ENCODE measurements around the gene PDHX. TPM values are rescaled to one million over a fixed set of nuclear protein-coding genes. Genes with fewer than 3 reads are reported as not detected.
"Not testable (repeated sequence)": the region's sequence is repeated elsewhere in the genome, so short reads cannot be mapped to it uniquely, and the experiment has no call there.

PDHX gene
- 46.1 TPM for total RNA-seq

- peak; percentile 86 to 91 for DNase-seq (ENCODE audit: low spot score in 2 of 2)
- no peak for FAIRE-seq
These were observed at the start of gene PDHX, which contains the start of gene APIP for GRCh38 chr11:34916015-34916842. TSS of gene PDHX (plus strand) at chr11:34916618. CDS start at chr11:34916656, 38 bp downstream. TSS of gene APIP (minus strand) at chr11:34916379. CDS start at chr11:34916284, 95 bp downstream.

DNA sequence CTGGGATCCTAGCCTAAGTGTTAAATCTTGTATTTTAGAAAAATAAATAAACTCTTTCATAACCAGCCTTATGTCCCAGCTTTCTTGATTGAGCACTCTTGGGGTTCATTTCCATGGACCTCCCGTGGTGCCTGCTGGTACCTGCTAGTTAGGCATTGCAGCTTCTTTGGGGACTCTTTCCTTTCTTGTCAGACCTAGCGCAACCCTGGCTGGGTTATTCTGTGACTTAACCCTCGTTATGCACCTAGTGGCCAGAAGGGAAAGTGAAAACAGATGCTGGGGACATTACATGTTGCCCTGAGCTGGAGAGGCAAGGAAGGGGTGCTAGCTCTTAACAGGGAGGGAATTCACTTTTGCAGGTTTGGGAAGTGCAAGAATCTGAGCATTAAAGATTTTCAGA, 47.0 kb upstream of the PDHX start:
- DNase-seq (ENCODE audit: low spot score in 2 of 2) (no peak), FAIRE-seq (no peak)

DNA sequence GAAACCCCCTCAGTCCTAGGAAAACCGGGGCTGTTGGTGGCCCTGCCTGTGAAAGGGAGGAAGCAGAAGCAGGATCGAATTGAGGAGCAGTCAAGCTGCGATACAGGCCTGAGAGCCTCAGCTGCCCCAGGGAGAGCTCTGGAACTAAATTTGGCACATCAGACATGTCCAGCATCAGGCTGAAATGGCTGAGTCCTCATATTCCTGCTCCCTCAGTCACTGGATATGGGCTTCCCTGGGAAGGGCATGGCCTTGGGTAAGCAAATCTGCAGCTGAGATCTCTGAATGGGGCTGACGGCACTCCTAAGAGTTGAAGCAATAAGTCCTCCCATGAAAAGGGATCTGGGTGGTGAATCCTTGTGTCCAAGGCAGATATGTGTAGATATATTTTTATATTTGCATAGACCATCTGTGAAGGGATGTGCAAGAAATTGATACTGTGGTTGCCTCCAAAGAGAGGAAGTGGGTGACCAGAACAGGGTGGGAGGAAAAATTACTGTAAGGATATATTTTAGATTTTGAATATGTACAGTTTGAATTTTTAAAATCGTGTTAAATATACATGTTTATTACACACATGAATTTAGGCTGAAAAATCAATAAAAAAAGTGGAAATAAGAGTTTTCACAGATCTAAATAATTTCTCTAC, 45.7 kb upstream of the PDHX start:
- DNase-seq (ENCODE audit: low spot score in 2 of 2) = no peak
- no peak for FAIRE-seq

DNA sequence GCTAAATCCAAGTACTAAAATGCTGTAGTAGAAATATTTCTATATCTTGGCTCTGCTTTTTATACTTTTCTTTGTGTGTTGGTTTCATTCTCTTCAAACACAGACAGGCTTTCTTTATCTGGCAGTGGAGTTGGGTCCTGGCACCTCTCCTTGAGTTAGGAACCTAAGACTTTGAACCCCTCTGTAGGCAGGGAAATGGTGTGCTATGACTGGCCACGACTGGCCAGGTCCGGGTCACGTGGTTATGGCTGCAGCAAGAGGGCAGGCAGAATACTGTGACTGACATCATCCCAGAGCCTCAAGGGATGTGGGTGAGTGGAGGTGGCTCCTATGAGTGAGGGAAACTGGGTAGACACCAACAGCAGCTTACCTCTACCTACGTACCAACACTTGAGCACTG, 42.2 kb upstream of the PDHX start:
- no peak for FAIRE-seq
- no peak for DNase-seq (ENCODE audit: low spot score in 2 of 2)

DNA sequence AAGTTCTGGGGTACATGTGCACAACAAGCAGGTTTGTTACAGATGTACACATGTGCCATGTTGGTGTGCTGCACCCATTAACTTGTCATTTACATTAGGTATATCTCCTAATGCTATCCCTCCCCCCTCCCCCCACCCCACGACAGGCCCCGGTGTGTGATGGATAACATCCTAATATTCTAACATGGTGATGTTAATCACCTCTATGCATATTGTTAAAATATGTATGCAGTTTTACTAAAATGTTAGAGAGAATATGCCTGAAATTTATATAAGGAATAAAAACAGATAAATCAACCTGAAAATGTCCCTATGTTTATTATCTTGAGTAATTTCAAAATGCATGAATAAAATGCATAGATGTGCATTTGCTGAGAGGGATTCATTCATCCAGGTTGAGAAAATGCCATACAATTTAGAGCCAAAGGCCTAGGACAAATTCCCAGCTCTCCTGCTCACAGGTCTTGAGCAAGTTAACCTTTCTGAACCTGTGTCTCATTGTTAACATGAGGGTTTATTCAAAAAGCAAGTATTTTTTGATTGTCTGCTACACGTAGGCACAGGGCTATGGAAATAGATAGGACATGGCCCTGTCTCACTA, 38.9 kb upstream of the PDHX start:
- FAIRE-seq = no peak
- no peak for DNase-seq (ENCODE audit: low spot score in 2 of 2)

DNA sequence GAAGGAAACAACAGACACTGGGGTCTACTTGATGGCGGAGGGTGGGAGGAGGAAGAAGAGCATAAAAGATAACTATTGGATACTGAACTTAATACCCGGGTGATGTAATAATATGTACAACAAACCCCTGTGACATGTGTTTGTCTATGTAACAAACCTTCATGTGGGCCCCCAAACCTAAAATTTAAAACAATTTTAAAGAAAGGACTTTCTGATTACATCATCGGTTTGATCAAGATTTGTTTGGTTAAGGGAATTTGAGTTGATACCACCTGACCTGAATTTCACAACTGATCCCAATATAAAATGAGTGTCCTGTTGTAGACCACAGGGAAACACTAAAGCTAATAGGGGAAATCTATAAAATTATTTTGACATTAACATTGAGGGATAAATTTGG, 34.5 kb upstream of the PDHX start:
- no peak for DNase-seq (ENCODE audit: low spot score in 2 of 2)
- no peak for FAIRE-seq

DNA sequence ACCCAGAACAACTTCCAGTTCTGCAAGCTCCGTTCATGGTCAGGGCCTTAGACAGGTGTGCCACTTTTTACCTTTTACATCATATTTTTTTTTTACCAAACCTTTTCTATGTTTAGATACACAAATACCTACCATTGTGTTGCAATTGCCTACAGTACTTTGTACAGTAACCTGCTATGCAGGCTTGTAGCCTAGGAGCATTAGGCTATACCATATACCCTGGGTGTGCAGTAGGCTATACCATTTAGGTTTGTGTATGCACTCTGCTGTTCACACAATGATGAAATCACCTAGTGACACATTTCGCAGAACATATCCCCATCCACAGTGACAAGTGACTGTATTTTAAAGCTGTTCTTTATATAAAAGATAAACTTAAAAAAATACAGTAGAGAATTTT, 29.8 kb upstream of the PDHX start:
- no peak for FAIRE-seq
- DNase-seq (ENCODE audit: low spot score in 2 of 2) = no peak

GRCh38 chr11:34887260-34887659, 29.2 kb upstream of the PDHX start:
- DNase-seq (ENCODE audit: low spot score in 2 of 2) = no peak
- no peak for FAIRE-seq

DNA sequence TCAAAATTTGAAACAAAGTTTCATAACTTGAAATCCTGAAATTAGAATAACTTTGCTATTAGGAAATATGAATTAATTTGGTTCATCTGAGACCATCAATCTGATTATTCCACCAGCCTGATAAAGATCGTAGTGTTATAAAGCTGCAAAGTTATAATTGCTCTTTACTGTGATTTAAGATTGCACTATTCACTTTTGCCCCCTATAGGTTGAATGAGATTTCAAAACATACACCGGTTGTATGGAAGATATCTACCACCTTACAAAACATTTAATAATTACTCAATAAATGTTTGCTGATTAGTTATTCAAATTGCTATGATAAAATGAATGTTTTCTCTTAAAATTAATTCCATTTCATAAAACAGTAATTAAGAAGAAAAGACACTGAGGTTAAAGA, 26.3 kb upstream of the PDHX start:
- FAIRE-seq (no peak), DNase-seq (ENCODE audit: low spot score in 2 of 2) (no peak)

DNA sequence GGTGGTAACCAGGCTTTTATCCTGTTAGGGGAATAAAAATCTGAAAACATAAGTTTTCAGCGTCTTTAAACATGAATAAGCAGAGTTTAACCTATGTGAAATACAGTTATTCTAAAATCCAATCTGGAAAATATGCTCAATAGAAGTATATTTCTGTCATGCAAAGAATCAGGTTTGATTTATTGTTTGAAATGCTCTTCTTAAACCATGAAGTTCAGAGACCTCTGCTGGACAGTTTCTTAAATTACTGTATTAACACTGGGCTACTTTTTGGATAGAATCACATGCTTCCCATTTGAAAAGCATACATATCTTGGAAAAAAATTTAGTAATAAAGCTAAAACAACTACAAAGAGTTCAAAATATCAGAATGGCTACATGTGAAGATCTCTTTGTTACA, 25.6 kb upstream of the PDHX start:
- FAIRE-seq (peak; percentile 91), DNase-seq (ENCODE audit: low spot score in 2 of 2) (peak; percentile 13 to 14)

GRCh38 chr11:34891611-34892010, 24.8 kb upstream of the PDHX start:
- FAIRE-seq (no peak), DNase-seq (ENCODE audit: low spot score in 2 of 2) (no peak)

DNA sequence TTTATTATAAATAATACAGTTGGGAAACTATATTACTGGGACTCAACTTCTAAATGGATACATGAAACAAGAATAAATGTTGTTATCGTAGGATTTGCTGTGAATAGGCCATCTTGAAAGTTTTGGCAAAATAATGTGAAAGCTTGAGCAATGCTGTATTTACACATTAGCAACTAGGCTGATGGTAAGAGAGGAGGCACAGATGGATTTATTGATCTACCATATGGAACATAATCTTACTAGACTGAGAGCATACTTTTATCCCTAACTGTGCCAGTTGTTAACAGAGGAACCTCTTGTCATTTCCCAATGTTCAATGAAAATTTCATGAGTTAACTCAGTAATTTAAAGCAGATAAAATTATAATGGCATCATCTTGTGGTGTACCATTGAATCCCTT, 23.0 kb upstream of the PDHX start:
- no peak for DNase-seq (ENCODE audit: low spot score in 2 of 2)

GRCh38 chr11:34896191-34896590, 20.2 kb upstream of the PDHX start:
- not testable (repeated sequence) for FAIRE-seq; DNase-seq (ENCODE audit: low spot score in 2 of 2)

More for the DNA sequence above, 23.0 kb upstream of the PDHX start:
- FAIRE-seq = no peak

DNA sequence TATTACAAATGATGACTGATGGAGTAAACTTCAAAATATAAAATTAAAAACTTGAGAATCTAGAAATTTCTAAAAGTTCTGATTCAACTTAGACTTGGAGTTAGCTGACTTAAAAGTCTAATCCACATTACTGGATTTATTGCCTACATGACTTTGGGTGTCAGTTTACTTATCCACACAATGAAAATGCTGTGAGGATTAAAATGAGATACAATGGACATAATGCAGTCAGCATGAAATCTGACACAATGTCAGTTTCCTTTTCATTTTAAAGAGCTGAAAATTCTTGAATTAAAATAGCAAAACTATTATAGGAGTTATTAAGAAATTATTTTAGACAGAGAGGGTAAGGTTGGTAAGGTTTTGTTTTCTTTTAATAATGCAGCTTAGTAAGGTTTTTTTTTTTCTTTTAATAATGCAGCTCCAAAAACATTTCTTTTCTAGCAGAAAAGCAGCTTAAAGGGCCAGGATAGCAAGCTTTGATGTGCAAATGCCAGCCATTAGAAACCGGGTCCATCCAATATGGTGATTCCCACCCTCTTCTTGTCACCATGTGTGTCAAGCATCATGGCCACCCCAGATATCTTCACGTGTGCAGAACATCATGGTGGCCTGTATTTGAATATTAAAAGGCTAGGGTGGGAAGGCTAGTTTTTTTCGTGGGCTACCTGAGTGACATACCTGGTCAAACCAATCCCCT, 19.1 kb upstream of the PDHX start:
- no peak for FAIRE-seq
- no peak for DNase-seq (ENCODE audit: low spot score in 2 of 2)

DNA sequence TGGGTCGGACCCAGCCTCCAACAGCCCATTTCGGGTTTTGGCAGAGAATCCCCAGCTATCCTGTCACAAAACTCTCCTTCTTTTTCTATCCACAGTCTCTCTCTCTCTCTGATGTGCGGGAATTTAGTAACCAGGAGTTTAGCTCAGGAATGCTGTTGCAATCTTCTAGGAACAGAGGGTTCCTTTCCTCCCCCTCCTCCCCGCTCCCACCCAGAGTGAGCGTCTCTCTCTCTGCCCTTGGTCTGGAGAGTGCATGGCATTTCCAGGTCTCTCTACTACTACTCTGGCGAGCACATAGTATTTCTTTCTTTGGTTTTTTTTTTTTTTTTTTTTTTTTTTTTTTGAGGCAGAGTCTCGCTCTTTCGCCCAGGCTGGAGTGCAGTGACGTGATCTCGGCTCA, 17.9 kb upstream of the PDHX start:
- FAIRE-seq = no peak
- no peak for DNase-seq (ENCODE audit: low spot score in 2 of 2)

GRCh38 chr11:34899633-34900016, 16.8 kb upstream of the PDHX start:
- FAIRE-seq (no peak), DNase-seq (ENCODE audit: low spot score in 2 of 2) (no peak)

DNA sequence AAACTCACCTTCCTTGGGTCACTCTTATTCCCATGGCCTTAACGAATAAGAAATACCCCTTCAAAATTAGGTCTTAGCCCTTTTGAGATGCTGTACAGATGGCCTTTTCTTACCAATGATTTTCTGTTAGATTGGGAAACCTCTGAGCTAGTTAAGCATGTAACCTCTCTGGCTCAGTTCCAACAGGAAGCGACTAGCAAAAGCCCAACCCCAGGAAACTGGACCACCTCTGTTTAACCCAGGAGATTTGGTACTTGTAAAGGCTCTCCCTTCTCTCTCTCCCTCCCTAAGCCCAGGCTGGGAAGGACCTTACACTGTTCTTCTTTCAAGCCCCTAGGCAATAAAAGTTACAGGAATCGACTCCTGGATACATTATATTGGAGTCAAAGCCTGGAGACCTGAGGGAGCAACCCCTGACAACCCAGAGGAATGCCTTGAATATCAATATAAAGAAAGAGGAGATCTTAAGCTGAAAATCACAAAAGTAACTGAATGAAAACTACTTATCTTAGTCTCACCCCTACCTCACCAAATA, 11.9 kb upstream of the PDHX start:
- DNase-seq (ENCODE audit: low spot score in 2 of 2) = no peak
- no peak for FAIRE-seq

GRCh38 chr11:34905666-34906065, 10.8 kb upstream of the PDHX start:
- DNase-seq (ENCODE audit: low spot score in 2 of 2) (no peak), FAIRE-seq (no peak)

- DNase-seq (ENCODE audit: low spot score in 2 of 2) (no peak), FAIRE-seq (no peak)
These were observed 8.4 kb upstream of the PDHX start for GRCh38 chr11:34907934-34908593.

DNA sequence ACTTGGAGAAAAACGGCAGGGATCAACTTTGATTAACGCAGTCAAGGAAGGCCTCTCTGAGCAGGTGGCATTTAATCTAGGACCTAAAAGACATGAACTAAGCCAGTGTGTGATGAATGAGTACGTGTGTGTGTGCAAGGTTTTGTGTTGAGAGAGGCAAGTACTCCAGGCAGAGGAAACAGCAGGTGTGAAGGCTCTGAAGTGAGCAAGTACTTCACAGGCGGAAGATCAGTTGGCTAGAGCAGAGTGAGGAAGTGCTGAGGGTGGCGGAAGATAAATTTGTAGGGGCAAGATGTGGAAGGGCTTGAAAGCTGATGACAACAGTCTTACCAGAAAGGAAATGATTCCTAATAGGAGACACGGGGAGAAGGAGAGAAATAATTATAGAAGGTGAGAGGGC, 7.0 kb upstream of the PDHX start:
- FAIRE-seq (no peak), DNase-seq (ENCODE audit: low spot score in 2 of 2) (no peak)
